GM15510 (cell line): Measurements from ENCODE around the gene DUSP9.

ENCODE experiments used
- POLR2A ChIP-seq: IDR thresholded peaks from 3 replicates; pipeline ENCODE4 v1.6.1; 2011; ENCODE audit warnings: borderline replicate concordance; ENCODE audit not compliant: insufficient read length; ENCODE audit errors: extremely low read depth

The DUSP9 gene

DNA sequence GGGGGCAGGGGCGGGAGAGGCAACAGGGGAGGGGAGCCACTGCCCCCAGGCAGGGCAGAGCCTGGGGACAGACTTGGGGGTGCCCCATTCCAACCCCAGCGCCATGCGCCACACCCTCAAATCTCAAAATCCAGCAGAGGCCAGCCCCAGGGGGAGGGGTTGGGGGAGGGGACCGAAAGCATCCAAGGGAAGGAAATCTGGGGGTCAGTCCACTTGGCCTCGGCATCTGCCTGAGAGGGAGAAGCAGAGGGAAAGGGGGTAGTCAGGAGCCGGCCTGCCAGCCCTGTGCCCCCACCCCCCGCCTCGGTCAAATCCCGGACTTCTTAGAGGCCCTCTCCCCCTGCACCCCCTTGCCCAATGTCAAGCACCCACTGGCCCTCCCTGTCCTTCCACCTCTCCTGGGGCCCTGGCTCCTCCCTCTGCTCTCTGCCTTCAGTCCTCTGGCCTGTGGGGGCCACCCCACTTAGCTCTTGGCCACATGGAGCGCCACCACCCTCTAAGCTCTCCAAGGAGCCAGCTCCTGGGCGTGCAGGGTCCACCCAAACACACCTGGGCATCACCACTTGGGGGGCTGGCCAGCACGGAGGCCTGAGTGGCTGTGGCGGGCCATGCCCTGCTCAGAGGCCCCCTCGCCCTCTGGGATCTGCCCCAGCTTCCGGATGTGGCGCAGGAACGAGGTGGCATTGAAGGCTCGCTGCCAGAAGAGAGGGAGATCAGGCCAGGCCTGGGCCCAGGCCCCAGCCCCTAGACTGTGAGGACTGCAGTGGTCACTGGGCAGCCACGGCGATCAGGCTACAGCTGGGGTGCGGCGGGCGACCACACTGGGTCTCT lies 23.1 kb downstream of the DUSP9 start:
- TF ChIP-seq POLR2A: no peak

DNA sequence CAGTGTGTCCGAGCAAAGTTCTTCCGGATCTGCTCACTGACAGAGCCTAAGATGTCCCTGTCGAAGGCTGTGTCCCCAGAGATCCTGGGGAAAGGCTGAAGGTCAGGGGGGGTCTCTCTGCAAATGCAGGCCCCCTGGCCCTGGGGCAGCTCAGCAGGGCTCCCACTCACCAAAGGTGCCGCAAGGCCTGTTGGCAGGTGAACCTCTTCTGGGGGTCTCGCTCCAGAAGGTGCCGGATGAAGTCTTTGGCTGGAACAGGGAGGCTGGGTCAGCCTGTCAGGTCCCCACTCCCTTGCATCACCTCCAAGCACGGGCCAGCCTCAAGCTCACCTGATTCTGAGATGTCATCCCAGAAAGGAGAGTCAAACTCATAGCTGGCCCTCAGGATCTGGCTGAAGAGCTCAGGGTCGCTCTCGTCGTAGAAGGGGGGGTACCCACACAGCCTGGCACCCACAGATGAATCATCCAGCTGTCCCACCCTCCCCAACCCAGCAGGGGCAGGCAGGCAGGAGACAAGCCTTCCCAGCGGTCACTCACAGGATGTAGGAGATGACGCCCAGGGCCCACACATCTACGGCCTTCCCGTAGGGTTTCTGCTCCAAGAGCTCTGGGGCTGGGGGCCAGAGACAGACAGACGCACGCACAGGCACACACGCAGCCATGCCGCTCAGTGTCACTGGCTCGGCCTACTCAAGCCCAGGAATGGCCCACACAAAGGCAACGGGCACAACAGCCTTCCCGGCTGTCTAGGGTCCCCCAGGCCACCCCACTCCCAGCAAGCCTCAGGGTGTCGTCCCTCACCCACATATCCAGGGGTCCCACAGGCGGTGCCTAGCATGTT lies 24.0 kb downstream of the DUSP9 start:
- no peak for TF ChIP-seq POLR2A

DNA sequence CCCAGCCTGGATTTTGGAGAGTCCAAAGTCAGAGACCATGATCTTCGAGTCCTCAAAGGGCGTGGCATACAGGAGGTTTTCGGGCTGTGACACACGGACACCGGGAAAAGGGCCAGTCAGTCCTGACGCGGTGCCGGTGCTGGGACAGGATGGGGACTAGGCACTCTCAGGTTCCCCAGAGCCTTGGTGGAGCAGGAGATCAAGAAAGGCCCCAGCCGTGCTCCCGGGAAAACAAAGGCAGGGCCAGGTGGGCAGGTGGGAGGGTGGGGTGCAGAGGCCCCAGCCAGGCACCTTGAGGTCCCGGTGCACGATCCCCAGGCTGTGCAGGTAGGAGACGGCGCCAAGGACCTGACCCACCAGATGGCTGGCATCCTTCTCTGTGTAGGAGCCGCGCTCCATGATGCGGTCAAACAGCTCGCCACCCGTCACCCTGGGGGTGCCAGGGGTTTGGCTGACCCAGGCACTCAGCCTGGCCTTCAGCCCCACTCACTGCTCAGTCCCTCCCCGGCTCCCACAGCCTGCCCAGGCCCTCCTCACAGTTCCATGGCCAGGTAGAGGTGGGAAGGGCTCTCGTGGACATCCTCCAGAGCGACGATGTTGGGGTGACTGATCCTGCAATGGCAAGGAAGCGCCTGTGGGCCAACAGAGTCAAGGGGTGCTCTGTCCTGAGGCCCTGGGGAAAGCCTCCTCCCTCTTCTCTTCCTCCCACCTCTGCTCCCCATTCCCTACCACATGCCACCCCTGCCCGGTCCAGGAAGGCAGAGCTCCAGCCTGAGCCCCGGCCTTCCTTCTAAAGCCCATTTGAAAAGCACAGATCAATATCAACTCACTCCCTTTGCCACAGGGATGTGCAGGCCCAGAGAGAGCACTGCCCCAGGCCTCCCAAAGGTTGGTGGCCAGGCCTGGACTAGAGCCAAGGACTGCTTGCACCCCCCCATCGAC lies 24.9 kb downstream of the DUSP9 start:
- no peak for TF ChIP-seq POLR2A

DNA sequence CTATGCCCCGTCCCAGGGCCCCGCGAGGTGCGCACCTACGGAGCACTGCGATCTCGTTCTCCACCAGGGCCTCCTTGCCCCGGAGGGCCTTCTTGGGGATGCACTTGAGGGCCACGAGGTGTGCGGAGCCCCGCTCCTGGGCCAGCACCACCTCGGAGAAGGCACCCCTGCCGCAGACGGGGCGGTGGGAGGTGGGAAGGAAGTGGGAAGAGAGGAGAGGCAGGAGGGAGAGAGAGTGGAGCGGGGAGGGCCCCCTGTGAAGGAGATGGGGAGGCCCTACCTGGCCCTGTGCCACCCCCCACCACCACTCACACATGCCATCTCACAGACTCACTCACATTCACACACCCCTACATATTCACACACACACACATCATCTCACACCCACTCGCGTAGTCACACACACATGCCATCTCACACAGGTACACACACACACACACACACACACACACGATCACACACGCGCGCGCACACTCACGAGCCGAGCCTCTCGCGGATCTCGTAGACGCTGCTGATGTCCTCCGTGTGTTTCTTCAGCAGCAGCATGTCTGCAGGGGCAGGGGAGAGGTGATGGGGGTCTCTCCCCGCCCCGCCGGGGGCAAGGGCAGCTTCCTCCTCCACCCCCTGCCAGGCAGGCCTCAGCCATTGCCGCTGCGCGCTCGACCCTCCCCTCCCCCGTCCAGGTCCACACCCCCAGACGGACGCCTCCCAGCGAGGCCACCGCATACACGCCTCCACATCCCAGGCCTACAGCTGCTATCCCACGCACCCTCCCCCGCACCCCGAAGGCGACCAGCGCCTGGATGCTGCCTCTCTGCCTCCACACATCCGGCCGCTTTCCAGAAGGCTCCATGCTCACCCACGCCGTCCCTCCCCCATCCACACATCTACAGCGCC lies 25.8 kb downstream of the DUSP9 start:
- TF ChIP-seq POLR2A: no peak

DNA sequence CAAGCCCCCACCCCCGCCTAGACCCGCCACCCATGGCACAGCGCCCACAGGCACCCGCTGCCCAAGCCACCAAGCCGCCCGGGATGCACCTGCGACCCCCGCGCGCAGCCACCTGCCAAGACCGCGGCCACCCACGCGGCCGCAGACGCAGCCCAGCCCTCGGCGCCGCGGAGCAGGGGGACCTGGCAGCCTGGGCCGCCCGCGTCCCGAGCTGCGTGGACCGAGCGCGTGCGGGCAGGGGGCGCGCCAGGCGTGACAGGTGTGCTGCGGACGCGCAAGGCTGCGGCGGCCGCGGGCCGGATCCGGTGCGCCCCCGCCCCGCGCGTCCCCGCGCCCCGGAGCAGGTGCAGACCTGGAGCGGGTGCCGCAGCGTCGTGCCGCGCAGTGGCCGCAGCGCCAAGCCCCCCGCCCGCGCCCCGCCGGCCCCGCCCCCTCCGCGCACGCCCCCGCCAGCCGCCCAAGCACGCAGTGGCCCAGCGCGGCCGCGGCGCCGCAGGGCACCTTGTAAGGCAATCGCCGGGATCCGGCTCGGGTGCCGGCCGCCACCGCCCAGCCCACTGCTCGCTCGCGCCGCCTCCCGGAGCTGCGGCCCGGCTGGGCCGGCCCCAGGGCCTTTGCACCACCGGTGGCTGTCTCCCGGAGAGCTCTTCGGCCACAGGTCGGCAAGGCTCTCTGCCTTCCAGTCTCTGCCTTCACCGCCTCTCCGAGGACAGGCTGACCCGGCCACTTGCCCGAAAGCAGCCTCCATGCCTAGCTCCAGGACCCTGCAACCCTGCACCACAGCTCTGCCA lies 26.6 kb downstream of the DUSP9 start, which contains the start of gene PNCK:
TSS of gene PNCK (minus strand) at position 386 of the 791 bp plus-strand sequence. CDS start 737 bp downstream, outside the sequence.
- no peak for TF ChIP-seq POLR2A

DNA sequence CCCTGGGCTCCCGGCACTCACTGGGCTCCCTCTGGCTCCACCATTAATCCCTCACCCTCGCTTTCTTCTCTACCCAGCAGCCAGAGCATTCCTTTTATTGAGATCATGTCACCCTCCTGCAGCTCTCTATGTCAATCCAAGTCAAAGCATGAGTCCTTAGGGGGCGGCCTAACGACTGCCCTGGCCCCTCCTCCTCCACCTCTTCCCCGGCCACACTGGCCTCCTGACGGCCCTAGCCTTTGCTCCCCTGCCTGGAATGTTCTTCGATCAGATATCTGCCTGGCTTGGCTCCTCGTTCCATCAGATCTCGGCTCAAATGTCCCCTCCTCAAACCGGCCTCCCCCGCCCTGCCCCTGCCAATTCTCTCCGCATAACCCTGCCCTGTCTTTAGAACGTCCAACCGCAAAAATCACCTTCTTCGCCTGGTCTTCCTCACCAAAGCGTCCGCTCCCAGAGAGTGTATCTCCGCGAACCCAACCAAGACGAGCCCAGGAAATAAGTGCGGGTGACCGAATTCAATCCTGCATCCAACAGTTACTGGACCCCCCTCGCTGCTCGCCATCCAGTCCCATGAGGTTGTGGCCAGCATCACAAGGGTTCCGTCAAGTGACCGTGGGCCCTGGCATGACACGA lies 27.3 kb downstream of the DUSP9 start:
- no peak for TF ChIP-seq POLR2A

DNA sequence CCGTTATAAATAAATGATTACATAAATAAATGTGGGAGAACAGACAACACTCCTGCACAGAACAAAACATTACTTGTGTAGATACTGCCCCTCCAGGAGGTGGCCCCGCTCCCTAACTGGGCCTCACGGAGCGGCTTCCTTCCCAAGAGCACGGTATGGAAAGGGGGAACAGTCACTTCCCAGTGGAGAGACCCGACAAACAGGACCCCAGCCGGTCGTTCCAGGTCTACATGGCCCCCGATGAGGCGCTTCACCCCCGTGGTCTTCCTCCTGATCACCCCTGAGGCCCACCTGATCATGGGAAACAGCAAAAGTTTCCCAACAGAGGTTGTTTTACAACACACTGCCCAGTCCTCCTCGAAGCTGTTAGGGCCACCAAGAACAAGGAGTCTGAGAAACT lies 34.2 kb downstream of the DUSP9 start:
- TF ChIP-seq POLR2A: no peak

DNA sequence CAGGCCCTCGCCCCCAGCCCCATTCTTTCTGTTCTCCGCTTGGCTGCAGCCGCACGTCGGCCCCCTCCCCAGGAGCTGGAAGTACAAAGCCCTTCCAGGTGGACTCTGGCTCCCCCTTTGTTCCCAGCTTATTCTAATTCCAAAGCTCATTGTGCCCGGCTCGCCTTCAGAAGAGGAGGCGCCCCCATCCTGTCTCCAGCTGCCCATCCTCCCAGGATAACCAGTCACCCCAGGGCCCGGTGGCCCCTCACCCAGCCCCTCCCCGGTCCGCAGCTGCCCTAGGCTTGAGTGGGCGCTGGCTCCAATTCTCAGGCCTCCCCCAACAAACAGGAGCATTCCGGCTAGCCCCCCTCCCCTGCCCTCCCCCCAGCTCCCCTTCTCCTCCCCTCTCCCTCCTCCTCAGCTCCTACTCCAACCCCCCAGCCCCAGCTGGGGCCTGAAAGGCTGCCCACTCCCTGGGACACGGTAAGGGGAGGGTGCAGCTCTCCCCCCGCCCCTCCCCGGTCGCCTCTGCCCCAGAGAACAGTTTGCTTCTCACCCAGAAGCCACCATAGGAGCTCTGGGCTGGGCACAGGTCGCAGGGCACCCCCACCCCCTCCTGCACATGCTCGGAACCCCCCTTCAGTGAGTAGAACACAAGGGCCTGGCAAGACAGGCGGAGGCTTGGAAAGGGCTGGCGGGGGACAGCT lies 37.6 kb downstream of the DUSP9 start:
- TF ChIP-seq POLR2A: no peak

DNA sequence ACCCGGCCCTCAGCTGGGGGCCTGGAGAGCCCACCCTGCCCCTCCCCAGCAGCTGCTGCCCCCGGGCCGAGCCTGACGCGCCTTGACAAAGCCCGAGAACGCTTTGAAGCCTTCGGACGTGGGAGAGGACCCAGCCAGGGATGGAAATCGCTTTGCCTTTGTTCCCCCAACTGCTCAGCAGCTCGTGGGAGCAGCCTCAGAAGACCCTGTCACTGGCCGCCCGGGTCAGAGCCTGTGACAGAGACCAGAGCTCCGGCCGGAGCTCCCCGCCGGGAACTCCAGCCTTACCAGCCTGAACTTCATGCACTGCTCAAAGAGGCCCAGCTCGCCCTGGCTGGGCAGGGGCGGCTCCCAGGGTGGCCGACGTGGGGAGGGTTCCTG lies 38.1 kb downstream of the DUSP9 start:
- no peak for TF ChIP-seq POLR2A

DNA sequence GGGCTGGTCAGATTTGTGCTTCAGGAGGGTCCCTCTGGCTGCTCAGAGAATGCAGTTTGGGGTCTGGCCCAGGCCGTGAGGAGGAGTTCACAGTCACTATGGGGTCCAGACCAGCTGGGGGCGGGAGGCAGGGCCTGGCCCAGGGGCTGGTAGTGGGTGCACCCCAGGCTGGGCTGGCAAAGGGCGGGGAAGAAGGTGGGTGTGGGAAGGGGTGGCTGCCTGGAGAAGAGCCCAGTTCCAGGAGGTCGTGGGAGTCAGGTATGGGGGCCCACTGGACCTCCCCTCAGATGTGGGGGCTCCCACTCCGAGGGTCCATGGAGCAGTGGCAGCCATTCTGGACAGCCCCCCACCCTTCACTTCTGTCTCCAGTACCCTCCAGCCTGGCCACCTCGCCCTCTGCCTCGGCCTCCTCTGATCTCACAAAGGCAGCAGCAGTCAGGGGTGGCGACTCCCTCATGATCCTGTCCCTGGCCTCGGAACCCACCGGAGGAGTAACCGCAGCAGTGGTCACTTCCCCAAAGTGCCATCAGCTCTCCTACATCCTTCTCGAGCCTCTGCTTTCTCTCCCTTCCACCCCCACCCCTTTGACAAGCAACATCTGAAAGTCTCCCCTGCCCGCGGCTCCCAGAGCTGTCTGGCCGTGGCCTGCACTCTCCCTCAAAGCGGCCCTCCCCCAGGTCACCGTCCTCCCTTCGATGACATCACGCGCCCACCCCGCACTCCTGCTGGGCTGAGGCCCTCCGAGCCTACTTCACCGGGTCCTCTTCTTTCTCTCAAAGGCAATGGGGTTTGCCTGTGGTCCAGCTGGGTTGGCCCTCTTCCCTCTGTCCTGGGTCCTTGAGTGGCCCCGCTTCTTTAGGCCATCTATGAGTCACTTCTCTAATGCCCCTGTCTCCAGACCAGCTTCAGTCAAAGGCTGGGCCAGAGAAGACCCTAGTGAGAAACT lies 39.0 kb downstream of the DUSP9 start:
- no peak for TF ChIP-seq POLR2A

DNA sequence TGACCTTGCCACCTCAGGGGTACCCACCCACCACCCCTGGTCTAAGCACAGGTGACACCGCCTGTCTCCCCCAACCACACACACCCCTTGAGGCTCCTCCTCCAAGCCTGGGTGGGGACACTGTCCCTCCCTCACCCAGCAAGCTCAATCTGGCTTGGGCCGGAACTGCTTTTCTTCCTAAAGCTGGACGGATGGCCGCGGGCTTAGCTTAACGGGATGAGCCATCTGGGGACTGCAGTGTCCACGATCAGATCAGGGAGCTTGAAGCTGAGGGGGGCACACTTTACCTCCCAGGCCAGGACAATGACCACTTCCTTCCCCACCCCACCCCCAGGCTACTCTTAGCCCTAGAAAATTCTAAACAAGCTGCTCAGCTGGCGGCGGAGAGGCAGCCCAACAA lies 39.7 kb downstream of the DUSP9 start:
- no peak for TF ChIP-seq POLR2A
